ENCODE results near the gene TBX4. TPM values are rescaled to one million over a fixed set of nuclear protein-coding genes. Genes with fewer than 3 reads are reported as not detected.

The TBX4 gene
- total and polyA plus RNA-seq, 9 of the 15 experiments (the other 6 are each of a cell fraction or from before 2014, with no cell fraction given): not detected

GRCh38 chr17:61456688-61457225 lies 4.5 kb downstream of the TBX4 start:
- in situ Hi-C loops (cut with MboI) (no loop called here), intact Hi-C loops (cut with micrococcal nuclease) (no loop called here)
- CTCF ChIA-PET (ENCODE audit: low intra/inter-chr PET ratio): no interaction called here
- DNase-seq (ENCODE audit: extremely low read depth in 1 of 4, low spot score in 3 of 4): no peak
- Histone ChIP-seq H3K4me1 (replicated peaks in 1 of 2; ENCODE audit: control insufficient read depth in 2 of 2, insufficient read depth in 2 of 2, low read length in 2 of 2) (peaks cover 0 to 31% of the 10 kb centered on the region in 2 experiments; a peak in 2 of 5 replicates), H3K9me1 (ENCODE audit: control insufficient read depth, insufficient read depth, low read length) (no peaks in the 10 kb centered on the region), H3K9me3 (replicated peaks; ENCODE audit: control insufficient read depth, insufficient read depth, low read depth, low read length) (no peaks in the 10 kb centered on the region), H3K79me2 (ENCODE audit: control insufficient read depth, insufficient read depth, low read length) (no peaks in the 10 kb centered on the region), H3K4me2 (ENCODE audit: insufficient read depth, low read length) (no peak overlapping the region), H3K27me3 (ENCODE audit: control insufficient read depth in 2 of 2, insufficient read depth in 2 of 2, low read length in 2 of 2) (peaks cover 28 to 67% of the 10 kb centered on the region in 2 experiments; a peak in 4 of 5 replicates), H3K4me3 (no peak overlapping the region), H2AFZ (ENCODE audit: low read depth, low read length) (no peak overlapping the region), H3K36me3 (ENCODE audit: control insufficient read depth, insufficient read depth, low read length) (no peaks in the 10 kb centered on the region), H4K20me1 (replicated peaks; ENCODE audit: control insufficient read depth, insufficient read depth, low read length) (no peaks in the 10 kb centered on the region), H3K27ac (ENCODE audit: extremely low read depth, low read depth, low read length) (no peak overlapping the region), H3K9ac (ENCODE audit: insufficient read depth in 1 of 2, low read depth in 2 of 2, low read length in 2 of 2) (no peak overlapping the region)
- 20% methylated on average over 30 of the region's 45 CpGs for WGBS (ENCODE audit: insufficient coverage, low coverage, missing lambda C conversion rate)
- no peak for FAIRE-seq
- TF ChIP-seq NFYB (IDR thresholded peaks at IDR 0.05; ENCODE audit: extremely low read depth, insufficient read length): no peak
- TF ChIP-seq, protein P1, sequence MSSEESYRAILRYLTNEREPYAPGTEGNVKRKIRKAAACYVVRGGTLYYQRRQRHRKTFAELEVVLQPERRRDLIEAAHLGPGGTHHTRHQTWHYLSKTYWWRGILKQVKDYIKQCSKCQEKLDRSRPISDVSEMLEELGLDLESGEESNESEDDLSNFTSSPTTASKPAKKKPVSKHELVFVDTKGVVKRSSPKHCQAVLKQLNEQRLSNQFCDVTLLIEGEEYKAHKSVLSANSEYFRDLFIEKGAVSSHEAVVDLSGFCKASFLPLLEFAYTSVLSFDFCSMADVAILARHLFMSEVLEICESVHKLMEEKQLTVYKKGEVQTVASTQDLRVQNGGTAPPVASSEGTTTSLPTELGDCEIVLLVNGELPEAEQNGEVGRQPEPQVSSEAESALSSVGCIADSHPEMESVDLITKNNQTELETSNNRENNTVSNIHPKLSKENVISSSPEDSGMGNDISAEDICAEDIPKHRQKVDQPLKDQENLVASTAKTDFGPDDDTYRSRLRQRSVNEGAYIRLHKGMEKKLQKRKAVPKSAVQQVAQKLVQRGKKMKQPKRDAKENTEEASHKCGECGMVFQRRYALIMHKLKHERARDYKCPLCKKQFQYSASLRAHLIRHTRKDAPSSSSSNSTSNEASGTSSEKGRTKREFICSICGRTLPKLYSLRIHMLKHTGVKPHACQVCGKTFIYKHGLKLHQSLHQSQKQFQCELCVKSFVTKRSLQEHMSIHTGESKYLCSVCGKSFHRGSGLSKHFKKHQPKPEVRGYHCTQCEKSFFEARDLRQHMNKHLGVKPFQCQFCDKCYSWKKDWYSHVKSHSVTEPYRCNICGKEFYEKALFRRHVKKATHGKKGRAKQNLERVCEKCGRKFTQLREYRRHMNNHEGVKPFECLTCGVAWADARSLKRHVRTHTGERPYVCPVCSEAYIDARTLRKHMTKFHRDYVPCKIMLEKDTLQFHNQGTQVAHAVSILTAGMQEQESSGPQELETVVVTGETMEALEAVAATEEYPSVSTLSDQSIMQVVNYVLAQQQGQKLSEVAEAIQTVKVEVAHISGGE (CRISPR knock-in tag; IDR thresholded peaks at IDR 0.05): peak in 1 of 3 experiments; percentile 84; a peak in 2 of 6 replicates
- POLR2A ChIA-PET: interaction anchor here (0.7 kb wide), 1 partner anchor 10 kb away, joined by 3 read pairs; no protein-coding TSS in a partner anchor
- no peak for ATAC-seq
- no TSS peak for BruUV-seq (replicated peaks)

Measured in K562 (cell line).